Activated gamma-delta T cell (primary cell): Measurements from ENCODE around the gene NHS.
"Not testable (repeated sequence)": the region's sequence is repeated elsewhere in the genome, so short reads cannot be mapped to it uniquely, and the experiment has no call there.

ENCODE experiments used
- DNase-seq: peaks from one replicate; lab custom pipeline; 2025; lab: John Stamatoyannopoulos, UW

Gene NHS

GRCh38 chrX:17549107-17549651 is 174.2 kb downstream of the NHS start:
- no peak for DNase-seq

- no peak for DNase-seq
Observed at GRCh38 chrX:17550011-17550410, 175.0 kb downstream of the NHS start.

- no peak for DNase-seq
Observed at GRCh38 chrX:17552044-17552650, 177.1 kb downstream of the NHS start.

- no peak for DNase-seq
Observed at GRCh38 chrX:17553469-17553868, 178.5 kb downstream of the NHS start.

DNA sequence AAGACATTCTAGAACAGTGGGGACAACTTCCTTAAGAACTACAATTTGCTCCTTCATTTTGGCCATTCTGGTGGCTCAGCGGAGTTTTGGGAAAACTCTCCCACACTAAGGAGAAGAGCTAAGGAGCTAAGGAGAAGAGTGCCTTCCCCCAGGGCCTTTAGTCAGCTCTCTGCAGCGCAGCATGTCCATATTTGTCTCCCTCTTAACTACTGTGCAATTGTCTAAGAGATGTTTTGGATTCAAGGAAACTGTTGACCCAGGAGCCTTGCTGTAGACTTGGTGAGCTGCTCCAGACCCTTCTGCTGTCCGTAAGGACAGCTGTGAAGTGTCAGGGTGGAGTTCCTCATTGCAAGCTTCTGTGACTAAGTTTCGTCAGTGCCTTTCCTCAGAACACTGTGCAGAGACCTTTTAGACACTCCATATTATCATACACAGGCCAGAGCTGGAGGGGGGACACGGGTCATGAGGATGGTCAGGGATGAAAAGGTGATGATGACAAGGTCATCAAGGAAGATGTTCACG is 179.0 kb downstream of the NHS start:
- no peak for DNase-seq

DNA sequence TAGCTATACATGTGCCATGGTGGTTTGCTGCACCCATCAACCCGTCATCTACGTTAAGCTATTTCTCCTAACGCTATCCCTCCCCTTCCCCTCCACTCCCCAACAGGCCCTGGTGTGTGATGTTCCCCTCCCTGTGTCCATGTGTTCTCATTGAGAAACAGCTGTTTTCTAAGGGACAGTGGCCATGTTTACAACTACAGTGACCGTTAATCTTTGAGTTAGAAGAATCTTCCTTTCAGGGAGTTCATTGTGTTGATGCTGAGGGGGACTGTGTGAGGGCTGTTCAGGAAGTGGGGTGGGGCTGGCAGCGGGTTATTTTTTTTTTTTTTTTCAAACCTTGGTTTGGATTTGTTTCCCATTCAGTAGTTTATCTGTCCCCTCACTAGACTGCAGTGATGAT is 179.9 kb downstream of the NHS start:
- DNase-seq: no peak

- no peak for DNase-seq
Observed at GRCh38 chrX:17555846-17556245, 180.8 kb downstream of the NHS start.

GRCh38 chrX:17559728-17560379 is 184.9 kb downstream of the NHS start:
- no peak for DNase-seq

GRCh38 chrX:17560385-17560784 is 185.4 kb downstream of the NHS start:
- DNase-seq: no peak

- DNase-seq: no peak
Observed at GRCh38 chrX:17563076-17563475, 188.1 kb downstream of the NHS start.

DNA sequence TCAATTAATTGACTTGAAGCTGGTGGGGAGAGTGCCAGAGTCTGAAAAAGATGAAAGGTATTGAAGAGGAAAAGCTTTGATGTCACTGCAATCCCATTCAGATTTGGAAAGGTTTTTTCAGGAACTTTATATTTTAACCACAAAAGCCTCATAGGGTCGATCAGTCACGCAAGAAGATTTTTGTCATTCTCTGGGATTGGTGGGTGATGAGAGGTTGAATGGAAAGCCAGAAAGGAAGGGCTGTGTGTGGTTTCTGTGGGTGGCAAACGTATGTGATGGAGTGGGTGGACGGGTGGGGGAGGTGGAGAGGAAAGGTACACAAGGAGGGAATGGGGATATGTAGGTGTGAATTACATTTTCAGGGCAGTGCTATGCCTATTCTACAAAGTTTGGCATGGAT is 188.5 kb downstream of the NHS start:
- DNase-seq: no peak

DNA sequence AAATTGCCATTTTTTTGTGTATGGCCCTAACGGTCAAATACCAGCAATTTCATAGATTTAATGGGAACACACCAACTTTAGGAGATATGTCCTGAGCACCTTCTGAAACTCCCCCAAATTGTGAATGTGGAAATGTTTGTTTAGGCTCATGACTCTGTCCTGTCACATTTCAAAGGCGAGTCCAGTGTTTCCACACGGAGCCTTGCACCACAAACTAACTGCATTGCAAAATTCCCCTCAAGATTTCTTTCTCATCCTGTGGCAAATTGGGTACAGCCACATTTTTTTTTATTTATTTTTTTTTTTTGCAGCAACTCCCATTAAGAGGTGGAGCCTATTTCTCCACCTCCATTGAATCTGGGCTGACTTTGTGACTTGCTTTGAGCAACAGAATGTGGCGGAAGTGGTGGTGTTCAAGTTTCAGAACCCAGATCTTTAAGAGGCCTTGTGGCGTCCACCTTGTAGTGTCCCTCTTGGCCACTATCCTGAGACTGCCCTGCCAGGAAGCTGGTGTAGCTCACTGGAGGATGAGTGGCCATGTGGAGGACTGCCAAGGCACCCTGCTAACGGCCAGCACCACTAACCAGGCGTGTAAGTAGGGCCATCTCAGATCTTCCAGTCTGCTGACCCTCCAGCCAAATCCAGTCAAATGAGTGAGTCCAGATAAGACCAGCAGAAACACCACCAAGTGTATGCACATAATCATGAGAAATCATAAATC is 189.8 kb downstream of the NHS start:
- DNase-seq: no peak

- DNase-seq: no peak
Observed at GRCh38 chrX:17566740-17567139, 191.7 kb downstream of the NHS start.

GRCh38 chrX:17567187-17567586 is 192.2 kb downstream of the NHS start:
- DNase-seq: no peak

- DNase-seq: no peak
Observed at GRCh38 chrX:17567821-17568220, 192.8 kb downstream of the NHS start.

- not testable (repeated sequence) for DNase-seq
Observed at GRCh38 chrX:17568804-17569203, 193.8 kb downstream of the NHS start.

GRCh38 chrX:17579026-17579425 is 204.0 kb downstream of the NHS start:
- no peak for DNase-seq

- no peak for DNase-seq
Observed at GRCh38 chrX:17580539-17581152, 205.6 kb downstream of the NHS start.

GRCh38 chrX:17581641-17582040 is 206.6 kb downstream of the NHS start:
- DNase-seq: no peak

DNA sequence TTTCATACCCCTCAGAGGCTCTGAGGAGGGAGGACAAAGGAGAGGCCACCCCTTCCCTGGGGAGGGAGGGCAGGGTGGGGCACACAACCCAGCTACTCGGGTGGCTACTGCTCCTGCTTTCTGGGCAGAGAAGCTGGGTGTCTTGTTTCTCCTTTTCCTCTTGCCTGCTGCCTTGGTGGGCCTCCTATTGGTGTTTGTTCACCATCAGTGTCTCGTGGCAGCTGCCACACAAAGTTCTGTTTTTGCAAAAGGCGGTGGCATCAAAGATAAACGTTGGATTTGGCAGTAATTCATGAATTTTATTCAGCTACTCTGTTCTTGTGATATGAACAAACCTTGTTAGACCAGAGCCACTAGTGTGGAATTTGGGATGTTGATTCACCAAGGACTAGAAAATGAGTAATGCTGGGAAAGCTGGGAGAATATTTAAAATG is 209.3 kb downstream of the NHS start:
- DNase-seq: no peak

- DNase-seq: no peak
Observed at GRCh38 chrX:17585006-17585405, 210.0 kb downstream of the NHS start.

- no peak for DNase-seq
Observed at GRCh38 chrX:17587366-17587765, 212.4 kb downstream of the NHS start.
